AML-193 (cell line): ENCODE measurements around the gene GPHA2.
"Not testable (repeated sequence)": the region's sequence is repeated elsewhere in the genome, so short reads cannot be mapped to it uniquely, and the experiment has no call there.

Experiments
- DNase-seq, 2 experiments: peaks; one replicate each; lab custom pipeline; 2025; lab: John Stamatoyannopoulos, UW

GPHA2 gene

GRCh38 chr11:64935359-64936081, at the start of gene GPHA2:
TSS of gene GPHA2 (minus strand) at chr11:64935893. CDS start at chr11:64935460, 433 bp downstream.
- no peak for DNase-seq

DNA sequence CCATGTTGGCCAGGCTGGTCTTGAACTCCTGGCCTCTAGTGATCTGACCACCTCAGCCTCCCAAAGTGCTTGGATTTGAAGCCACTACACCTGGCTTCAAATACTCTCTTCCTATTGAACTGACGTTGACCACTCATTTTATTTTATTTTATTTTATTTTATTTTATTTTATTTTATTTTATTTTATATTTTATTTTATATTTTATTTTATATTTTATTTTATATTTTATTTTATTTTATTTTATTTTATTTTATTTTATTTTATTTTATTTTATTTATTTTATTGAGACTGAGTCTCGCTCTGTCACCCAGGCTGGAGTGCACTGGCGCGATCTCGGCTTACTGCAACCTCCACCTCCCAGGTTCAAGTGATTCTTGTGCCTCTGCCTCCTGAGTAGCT, 47.6 kb upstream of the GPHA2 start:
- not testable (repeated sequence) for DNase-seq

GRCh38 chr11:64976651-64977050, 41.0 kb upstream of the GPHA2 start:
- no peak for DNase-seq

GRCh38 chr11:64974124-64974523, 38.4 kb upstream of the GPHA2 start:
- no peak for DNase-seq

GRCh38 chr11:64971421-64972233, 35.9 kb upstream of the GPHA2 start, which contains the start of gene MAJIN:
TSS of gene MAJIN (minus strand) at chr11:64972108. CDS start at chr11:64959405, 12,703 bp downstream.
- DNase-seq: no peak

GRCh38 chr11:64970731-64971151, 35.0 kb upstream of the GPHA2 start:
- no peak for DNase-seq

GRCh38 chr11:64969209-64969608, 33.5 kb upstream of the GPHA2 start:
- DNase-seq: no peak

- DNase-seq: no peak
Measured at GRCh38 chr11:64967375-64967774, 31.7 kb upstream of the GPHA2 start.

- DNase-seq: no peak
Measured at GRCh38 chr11:64963072-64963631, 27.5 kb upstream of the GPHA2 start.

DNA sequence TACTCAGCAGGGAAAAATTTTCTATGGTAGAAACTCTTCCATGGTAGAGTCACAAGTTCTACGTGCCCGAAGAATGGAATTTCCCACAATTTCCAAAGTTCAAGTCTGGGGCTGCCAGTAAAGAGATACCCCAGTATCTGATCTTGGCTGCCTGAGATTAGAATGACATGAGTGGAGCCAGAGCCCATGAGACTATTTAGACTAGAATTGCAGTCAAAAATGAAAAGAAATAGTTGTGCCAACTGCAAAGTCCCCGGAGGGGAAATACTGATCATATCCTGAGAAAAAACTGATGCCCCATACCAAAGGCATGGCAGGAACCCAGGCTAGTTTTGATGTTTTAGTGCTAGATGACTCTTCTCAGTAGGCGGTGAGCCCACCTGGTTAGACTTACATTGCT, 25.0 kb upstream of the GPHA2 start:
- no peak for DNase-seq

GRCh38 chr11:64959498-64959897, 23.8 kb upstream of the GPHA2 start:
- no peak for DNase-seq

GRCh38 chr11:64954201-64954600, 18.5 kb upstream of the GPHA2 start:
- no peak for DNase-seq

DNA sequence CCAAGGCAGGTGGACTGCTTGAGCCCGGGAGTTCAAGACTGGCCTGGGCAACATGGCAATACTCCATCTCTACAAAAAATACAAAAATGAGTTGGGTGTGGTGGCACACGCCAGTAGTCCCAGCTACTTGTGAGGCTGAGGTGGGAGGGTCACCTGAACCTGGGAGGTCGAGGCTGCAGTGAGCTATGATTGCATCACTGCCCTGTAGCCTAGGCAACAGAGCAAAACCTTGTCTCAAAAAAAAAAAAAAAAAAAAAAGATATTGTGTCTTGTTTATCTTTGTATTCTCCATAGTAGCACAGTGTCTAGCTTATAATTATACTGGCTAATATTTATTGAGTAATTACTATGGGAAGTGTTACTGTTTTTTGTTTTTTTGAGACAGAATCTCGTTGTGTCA, 15.8 kb upstream of the GPHA2 start:
- DNase-seq: no peak

GRCh38 chr11:64947208-64947814, 11.6 kb upstream of the GPHA2 start:
- no peak for DNase-seq

DNA sequence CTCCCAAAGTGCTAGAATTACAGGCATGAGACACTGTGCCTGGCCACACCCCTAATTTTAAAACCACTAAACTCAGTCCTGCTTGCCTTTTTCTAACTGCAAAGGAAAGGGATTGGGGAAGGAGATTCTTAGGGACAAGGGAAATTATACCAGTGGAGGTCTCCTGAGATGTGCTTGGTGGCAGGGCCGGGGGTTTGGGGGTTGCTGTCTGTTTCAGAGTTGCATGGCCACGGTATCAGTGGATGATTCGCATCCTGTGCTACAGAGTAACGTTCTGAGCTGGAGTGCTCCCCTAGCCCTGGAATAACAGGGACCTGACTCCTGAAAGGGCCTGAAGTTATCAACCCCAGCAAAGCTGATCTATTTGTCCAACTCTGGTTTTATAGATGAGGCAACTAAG, 846 bp upstream of the GPHA2 start:
- no peak for DNase-seq

- no peak for DNase-seq
Measured at GRCh38 chr11:64934682-64935358, 873 bp downstream of the GPHA2 start.

- no peak for DNase-seq
Measured at GRCh38 chr11:64933935-64934681, 1.6 kb downstream of the GPHA2 start.

GRCh38 chr11:64933213-64933934, 2.3 kb downstream of the GPHA2 start:
- no peak for DNase-seq

DNA sequence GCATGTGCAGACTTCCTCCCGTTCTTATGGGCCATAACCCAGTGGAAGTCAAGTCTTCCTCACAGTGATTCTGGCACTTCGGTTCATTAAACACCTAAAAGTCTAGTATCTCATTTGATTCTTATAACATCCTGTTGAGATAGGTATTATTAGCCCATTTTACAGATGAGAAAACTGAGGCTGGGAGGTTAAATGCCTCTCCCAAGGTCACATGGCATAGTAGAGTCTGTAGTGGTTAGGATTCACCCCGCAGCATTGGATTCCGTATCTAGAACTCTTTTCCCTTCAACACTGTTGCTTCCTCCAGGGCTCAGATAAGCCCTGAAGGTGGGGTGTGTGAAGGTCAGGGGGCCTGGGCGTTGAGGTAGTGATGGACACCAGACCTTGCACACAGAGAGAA, 3.4 kb downstream of the GPHA2 start:
- no peak for DNase-seq

GRCh38 chr11:64931290-64931689, 4.4 kb downstream of the GPHA2 start:
- DNase-seq: no peak
